Sigmoid colon (tissue), 7 donors: Measurements from ENCODE around the gene CASZ1. TPM values are rescaled to one million over a fixed set of nuclear protein-coding genes. Genes with fewer than 3 reads are reported as not detected.

Source experiments
- DNase-seq: peaks from one replicate; pipeline ENCODE4 v3.0.0-alpha.2; 2019
- H3K27ac ChIP-seq, 4 donors: fragments of 200-600 bp; sonication (generic); one replicate each; pipeline ENCODE4 v1.5.1; 2016 to 2019; ENCODE audit warnings: mild to moderate bottlenecking in 1 of 4
- H3K27me3 ChIP-seq, 3 donors: fragments of 200-600 bp; sonication (generic); one replicate each; pipeline ENCODE4 v1.5.1; 2019; ENCODE audit warnings: mild to moderate bottlenecking in 1 of 3
- H3K36me3 ChIP-seq, 4 donors: fragments of 200-600 bp; sonication (generic); one replicate each; pipeline ENCODE4 v1.5.1; 2016 to 2019
- H3K4me1 ChIP-seq, 4 donors: fragments of 200-600 bp; sonication (generic); one replicate each; pipeline ENCODE4 v1.5.1; 2017 to 2019
- H3K4me3 ChIP-seq, 4 donors: fragments of 200-600 bp; sonication (generic); one replicate each; pipeline ENCODE4 v1.5.1; 2017 to 2019; ENCODE audit warnings: mild to moderate bottlenecking in 2 of 4, moderate library complexity in 1 of 4
- H3K9me3 ChIP-seq, 4 donors: fragments of 200-600 bp in 3 of 4; sonication (generic) in 3 of 4; one replicate each; pipeline versions ENCODE4 v1.5.1 to v1.6.1; 2013 to 2019
- EP300 ChIP-seq, 4 donors: sonication (generic); formaldehyde crosslinking; IDR thresholded peaks; one replicate each; pipeline ENCODE4 v1.6.1; 2017; ENCODE audit warnings: antibody characterized with exemption in 4 of 4
- POLR2A ChIP-seq, 2 donors: fragments of 450-650 bp; IDR thresholded peaks; one replicate each; pipeline ENCODE4 v1.6.1; 2016; ENCODE audit warnings: antibody characterized with exemption in 2 of 2, mild to moderate bottlenecking in 2 of 2, moderate library complexity in 2 of 2
- POLR2AphosphoS5 ChIP-seq, 4 donors: sonication (generic); formaldehyde crosslinking; IDR thresholded peaks; one replicate each; pipeline ENCODE4 v1.6.1; 2017; ENCODE audit warnings: antibody characterized with exemption in 4 of 4
- WGBS, 2 donors: extraction: QIAGEN DNeasy Blood & Tissue Kit; methylation state at CpG; one replicate each; pipeline ENCODE4 v1.1.7; 2013; 5-methylcytosine and 5-hydroxymethylcytosine counted together
- intact Hi-C: fragments of 100-400 bp; cut with DNase I; formaldehyde crosslinking; loops from one replicate; pipeline ENCODE4 v1.15.1; 2023
- polyA plus RNA-seq, 3 donors: library from polyadenylated mRNA; stranded (reverse); fragments of 200-250 nt; gene quantifications; one replicate each; pipeline ENCODE4 v1.2.3, GENCODE V29; 2013
- total RNA-seq, 4 donors: library from RNA; depleted of rRNA; stranded (reverse); fragments of >200 nt; gene quantifications; one replicate each; pipeline ENCODE4 v1.1.0, GENCODE V29; 2016
- TF ChIP-seq, protein P1 (sequence below), 4 experiments: fragments of 450-650 bp in 3 of 4; fragments of 200-600 bp in 1 of 4; IDR thresholded peaks; one replicate each; pipeline ENCODE4 v1.5.1; 2016 to 2019; ENCODE audit warnings: antibody characterized with exemption in 4 of 4, mild to moderate bottlenecking in 3 of 4, moderate library complexity in 2 of 4
- donor health status: healthy with polysubstance abuse.
- donor health status: Bipolar disorder and iron deficiency.
- donor health status: healthy.

CASZ1 gene
- total and polyA plus RNA-seq, 7 donors = 4.2 to 47.9 (median 23.6) TPM

DNA sequence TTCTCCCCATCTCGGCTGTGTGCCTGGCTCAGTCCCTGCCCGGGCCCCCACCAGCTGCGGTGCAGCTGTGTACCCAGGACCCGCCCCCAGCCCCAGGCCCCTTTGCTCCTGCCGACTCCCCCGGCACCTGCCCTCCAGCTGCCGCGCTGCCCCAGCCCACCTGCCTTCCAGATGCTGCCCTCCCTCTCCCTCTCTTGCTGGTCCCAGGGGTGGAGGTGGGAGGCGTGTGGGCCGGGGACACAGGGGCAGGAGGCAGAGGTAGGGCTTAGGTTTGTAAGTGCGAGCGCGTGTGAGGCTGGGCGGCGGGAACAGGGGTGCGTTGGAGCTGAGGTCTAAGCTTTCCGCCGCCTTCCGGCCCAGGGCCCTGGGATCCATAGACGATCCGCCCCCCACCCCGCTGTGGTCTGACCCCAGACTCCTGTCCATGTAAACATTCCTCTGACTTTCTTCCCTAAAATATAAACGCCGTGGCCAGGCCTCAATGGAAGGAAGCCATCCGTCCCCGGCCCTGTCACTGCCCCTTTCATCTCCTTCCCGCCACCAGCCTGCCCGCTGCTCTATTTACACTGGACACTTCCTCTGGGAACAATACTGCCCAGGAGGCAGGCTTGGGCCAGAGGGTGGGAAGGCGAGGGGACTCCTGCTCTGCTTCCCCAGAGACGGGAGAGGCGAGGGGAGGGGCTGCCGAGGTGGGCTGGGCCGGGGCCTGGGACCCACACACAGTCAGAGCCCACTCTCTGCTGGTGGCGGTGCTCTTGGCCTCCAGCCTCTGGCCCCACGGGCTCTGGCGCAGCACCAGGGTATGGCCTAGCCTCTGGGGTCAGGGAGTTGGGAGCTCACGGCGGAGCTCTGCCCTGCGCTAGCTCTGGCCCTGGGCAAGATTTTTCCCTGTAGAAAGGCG is 128.3 kb downstream of the CASZ1 start:
- H3K4me1 ChIP-seq = peaks cover 0 to 100% (median 100%) of the 10 kb centered on the region in 4 donors
- H3K4me3 ChIP-seq = peak overlapping the region in 1 of 4 donors; percentile 1
- intact Hi-C loops = no loop called here
- no peak for DNase-seq
- 73 to 76% methylated on average over 40 of the region's 40 CpGs for WGBS, 2 donors
- TF ChIP-seq POLR2AphosphoS5 (IDR thresholded peaks at IDR 0.05) = no peak
- TF ChIP-seq EP300 (IDR thresholded peaks at IDR 0.05) = no peak
- TF ChIP-seq POLR2A (IDR thresholded peaks at IDR 0.05) = no peak
- TF ChIP-seq, protein P1, sequence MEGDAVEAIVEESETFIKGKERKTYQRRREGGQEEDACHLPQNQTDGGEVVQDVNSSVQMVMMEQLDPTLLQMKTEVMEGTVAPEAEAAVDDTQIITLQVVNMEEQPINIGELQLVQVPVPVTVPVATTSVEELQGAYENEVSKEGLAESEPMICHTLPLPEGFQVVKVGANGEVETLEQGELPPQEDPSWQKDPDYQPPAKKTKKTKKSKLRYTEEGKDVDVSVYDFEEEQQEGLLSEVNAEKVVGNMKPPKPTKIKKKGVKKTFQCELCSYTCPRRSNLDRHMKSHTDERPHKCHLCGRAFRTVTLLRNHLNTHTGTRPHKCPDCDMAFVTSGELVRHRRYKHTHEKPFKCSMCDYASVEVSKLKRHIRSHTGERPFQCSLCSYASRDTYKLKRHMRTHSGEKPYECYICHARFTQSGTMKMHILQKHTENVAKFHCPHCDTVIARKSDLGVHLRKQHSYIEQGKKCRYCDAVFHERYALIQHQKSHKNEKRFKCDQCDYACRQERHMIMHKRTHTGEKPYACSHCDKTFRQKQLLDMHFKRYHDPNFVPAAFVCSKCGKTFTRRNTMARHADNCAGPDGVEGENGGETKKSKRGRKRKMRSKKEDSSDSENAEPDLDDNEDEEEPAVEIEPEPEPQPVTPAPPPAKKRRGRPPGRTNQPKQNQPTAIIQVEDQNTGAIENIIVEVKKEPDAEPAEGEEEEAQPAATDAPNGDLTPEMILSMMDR (IDR thresholded peaks at IDR 0.05) = no peak
- no peaks in the 10 kb centered on the region for H3K27me3 ChIP-seq
- H3K36me3 ChIP-seq = peaks cover 4 to 15% (median 8%) of the 10 kb centered on the region in 4 donors
- H3K9me3 ChIP-seq = no peaks in the 10 kb centered on the region
- H3K27ac ChIP-seq = peak overlapping the region; percentile 88 to 98 (median 96)

GRCh38 chr1:10665930-10666850 is 130.3 kb downstream of the CASZ1 start:
- intact Hi-C loops = no loop called here
- 91 to 93% methylated on average over 36 of the region's 36 CpGs for WGBS, 2 donors
- peaks cover 0 to 100% (median 88%) of the 10 kb centered on the region in 4 donors for H3K4me1 ChIP-seq
- H3K27ac ChIP-seq = peak overlapping the region; percentile 88 to 98 (median 96)
- DNase-seq = peak; percentile 96
- peaks cover 4 to 15% (median 8%) of the 10 kb centered on the region in 4 donors for H3K36me3 ChIP-seq
- no peaks in the 10 kb centered on the region for H3K9me3 ChIP-seq
- H3K27me3 ChIP-seq = no peaks in the 10 kb centered on the region
- no peak overlapping the region for H3K4me3 ChIP-seq
- TF ChIP-seq, protein P1 (IDR thresholded peaks at IDR 0.05) = no peak
- TF ChIP-seq POLR2AphosphoS5 (IDR thresholded peaks at IDR 0.05) (peak; percentile 45 to 81 (median 60)), EP300 (IDR thresholded peaks at IDR 0.05) (no peak)

GRCh38 chr1:10665226-10665625 is 131.2 kb downstream of the CASZ1 start:
- TF ChIP-seq EP300 (IDR thresholded peaks at IDR 0.05) (no peak), POLR2AphosphoS5 (IDR thresholded peaks at IDR 0.05) (no peak), POLR2A (IDR thresholded peaks at IDR 0.05) (no peak)
- TF ChIP-seq, protein P1 (IDR thresholded peaks at IDR 0.05) = no peak

DNA sequence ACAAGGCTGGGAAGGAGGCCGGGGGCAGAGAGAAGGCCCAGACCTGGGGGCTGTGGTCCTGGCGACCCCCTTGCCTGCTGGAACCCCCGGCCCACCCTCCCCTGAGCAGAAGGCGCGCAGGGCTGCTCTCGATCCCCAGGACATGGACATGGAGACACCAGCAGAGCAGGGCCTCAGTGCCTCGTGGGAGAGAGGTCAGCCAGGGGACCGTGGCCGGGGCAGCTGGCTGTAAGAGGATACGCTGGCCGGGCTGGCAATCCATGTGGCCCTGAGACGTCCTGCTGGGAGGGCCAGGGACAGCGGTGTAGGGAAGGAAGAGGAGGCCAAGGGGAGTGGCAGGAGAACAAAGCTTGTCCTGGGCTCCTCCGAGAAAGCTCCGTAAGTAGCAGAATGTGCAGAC is 132.2 kb downstream of the CASZ1 start:
- TF ChIP-seq POLR2AphosphoS5 (IDR thresholded peaks at IDR 0.05) = no peak
- TF ChIP-seq POLR2A (IDR thresholded peaks at IDR 0.05) = no peak
- TF ChIP-seq EP300 (IDR thresholded peaks at IDR 0.05) = no peak
- 86 to 89% methylated on average over 15 of the region's 15 CpGs for WGBS, 2 donors
- no peaks in the 10 kb centered on the region for H3K27me3 ChIP-seq
- no peaks in the 10 kb centered on the region for H3K9me3 ChIP-seq
- peaks cover 9 to 30% (median 14%) of the 10 kb centered on the region in 4 donors for H3K36me3 ChIP-seq
- peaks cover 0 to 98% (median 80%) of the 10 kb centered on the region in 4 donors for H3K4me1 ChIP-seq
- peak overlapping the region; percentile 88 to 98 (median 96) for H3K27ac ChIP-seq
- H3K4me3 ChIP-seq = peak overlapping the region in 1 of 4 donors; percentile 10
- no peak for DNase-seq
- intact Hi-C loops = no loop called here

More at GRCh38 chr1:10665226-10665625, 131.2 kb downstream of the CASZ1 start:
- Histone ChIP-seq H3K4me1 (peaks cover 0 to 98% (median 80%) of the 10 kb centered on the region in 4 donors), H3K4me3 (no peak overlapping the region), H3K9me3 (no peaks in the 10 kb centered on the region), H3K36me3 (peaks cover 4 to 20% (median 8%) of the 10 kb centered on the region in 4 donors), H3K27ac (peak overlapping the region; percentile 88 to 98 (median 96)), H3K27me3 (no peaks in the 10 kb centered on the region)
- WGBS, 2 donors = 95% methylated on average over 31 of the region's 31 CpGs
- no peak for DNase-seq
- intact Hi-C loops = no loop called here
